ENCODE data around the gene CHD9NB. TPM values are rescaled to one million over a fixed set of nuclear protein-coding genes. Genes with fewer than 3 reads are reported as not detected.

The CHD9NB gene
- total and polyA plus RNA-seq, 10 of the 15 experiments (the other 5 are each of a cell fraction or from before 2014, with no cell fraction given) = 0.14 to 1.6 (median 0.73) TPM

DNA sequence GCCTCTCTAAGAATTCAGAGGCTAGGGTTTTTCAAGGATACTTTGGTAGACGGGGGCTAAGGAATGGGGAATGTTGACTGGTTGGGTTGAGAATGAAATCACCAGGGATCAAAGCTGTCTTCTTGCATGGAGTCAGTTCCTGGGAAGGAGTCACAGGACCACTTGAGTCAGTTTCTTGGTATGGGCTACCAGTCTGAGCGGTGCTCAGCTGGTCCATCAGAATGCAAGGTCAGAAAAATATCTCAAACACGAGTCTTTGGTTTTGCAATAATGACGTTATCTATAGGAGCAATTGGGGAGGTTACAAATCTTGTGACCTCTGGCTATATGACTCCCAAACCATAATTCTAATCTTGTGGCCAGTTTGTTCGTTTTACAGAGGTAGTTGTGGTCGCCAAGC, 18.4 kb downstream of the CHD9NB start:
- Histone ChIP-seq H3K36me3 (ENCODE audit: control insufficient read depth in 2 of 2, insufficient read depth in 2 of 2, low read length in 1 of 2) (no peaks in the 10 kb centered on the region), H3K9ac (ENCODE audit: control insufficient read depth, insufficient read depth, low read length) (no peak overlapping the region), H3K4me2 (ENCODE audit: control insufficient read depth, insufficient read depth) (no peak overlapping the region), H3K4me3 (no peak overlapping the region), H2AFZ (ENCODE audit: control insufficient read depth, low read depth, low read length) (no peak overlapping the region), H3K79me2 (ENCODE audit: control insufficient read depth, insufficient read depth, low read length) (no peaks in the 10 kb centered on the region), H4K20me1 (ENCODE audit: control insufficient read depth, insufficient read depth) (no peaks in the 10 kb centered on the region), H3K9me3 (replicated peaks; ENCODE audit: control insufficient read depth, insufficient read depth, low read length) (no peaks in the 10 kb centered on the region; the same call in 2 of the 3 replicates), H3K27ac (ENCODE audit: control insufficient read depth, insufficient read depth) (no peak overlapping the region), H3K4me1 (ENCODE audit: control insufficient read depth, insufficient read depth, low read length) (no peaks in the 10 kb centered on the region), H3K27me3 (replicated peaks in 1 of 2; ENCODE audit: control insufficient read depth in 2 of 2, insufficient read depth in 2 of 2, low read length in 1 of 2) (no peaks in the 10 kb centered on the region)
- ChIA-PET POLR2A (no interaction called here), RAD21 (ENCODE audit: unreplicated experiment) (no interaction called here), CTCF (no interaction called here), SMC1A (ENCODE audit: uncharacterized antibody, unreplicated experiment) (no interaction called here)
- no peak for DNase-seq (ENCODE audit: low read depth, low spot score)
- no peak for TF ChIP-seq RAD21 (IDR thresholded peaks at IDR 0.05; ENCODE audit: insufficient read depth, low read depth, low read length)
- TF ChIP-seq, protein P1, sequence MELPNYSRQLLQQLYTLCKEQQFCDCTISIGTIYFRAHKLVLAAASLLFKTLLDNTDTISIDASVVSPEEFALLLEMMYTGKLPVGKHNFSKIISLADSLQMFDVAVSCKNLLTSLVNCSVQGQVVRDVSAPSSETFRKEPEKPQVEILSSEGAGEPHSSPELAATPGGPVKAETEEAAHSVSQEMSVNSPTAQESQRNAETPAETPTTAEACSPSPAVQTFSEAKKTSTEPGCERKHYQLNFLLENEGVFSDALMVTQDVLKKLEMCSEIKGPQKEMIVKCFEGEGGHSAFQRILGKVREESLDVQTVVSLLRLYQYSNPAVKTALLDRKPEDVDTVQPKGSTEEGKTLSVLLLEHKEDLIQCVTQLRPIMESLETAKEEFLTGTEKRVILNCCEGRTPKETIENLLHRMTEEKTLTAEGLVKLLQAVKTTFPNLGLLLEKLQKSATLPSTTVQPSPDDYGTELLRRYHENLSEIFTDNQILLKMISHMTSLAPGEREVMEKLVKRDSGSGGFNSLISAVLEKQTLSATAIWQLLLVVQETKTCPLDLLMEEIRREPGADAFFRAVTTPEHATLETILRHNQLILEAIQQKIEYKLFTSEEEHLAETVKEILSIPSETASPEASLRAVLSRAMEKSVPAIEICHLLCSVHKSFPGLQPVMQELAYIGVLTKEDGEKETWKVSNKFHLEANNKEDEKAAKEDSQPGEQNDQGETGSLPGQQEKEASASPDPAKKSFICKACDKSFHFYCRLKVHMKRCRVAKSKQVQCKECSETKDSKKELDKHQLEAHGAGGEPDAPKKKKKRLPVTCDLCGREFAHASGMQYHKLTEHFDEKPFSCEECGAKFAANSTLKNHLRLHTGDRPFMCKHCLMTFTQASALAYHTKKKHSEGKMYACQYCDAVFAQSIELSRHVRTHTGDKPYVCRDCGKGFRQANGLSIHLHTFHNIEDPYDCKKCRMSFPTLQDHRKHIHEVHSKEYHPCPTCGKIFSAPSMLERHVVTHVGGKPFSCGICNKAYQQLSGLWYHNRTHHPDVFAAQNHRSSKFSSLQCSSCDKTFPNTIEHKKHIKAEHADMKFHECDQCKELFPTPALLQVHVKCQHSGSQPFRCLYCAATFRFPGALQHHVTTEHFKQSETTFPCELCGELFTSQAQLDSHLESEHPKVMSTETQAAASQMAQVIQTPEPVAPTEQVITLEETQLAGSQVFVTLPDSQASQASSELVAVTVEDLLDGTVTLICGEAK (IDR thresholded peaks at IDR 0.05; ENCODE audit: borderline replicate concordance) = no peak
- TF ChIP-seq ZNF622 (IDR thresholded peaks at IDR 0.05) = no peak
- no peak for TF ChIP-seq KAT2A (conservative IDR thresholded peaks at IDR 0.05; ENCODE audit: control insufficient read depth, low read depth, low read length)
- no peak for TF ChIP-seq TAF1 (IDR thresholded peaks at IDR 0.05; ENCODE audit: borderline replicate concordance, low read depth, low read length)
- TF ChIP-seq RUNX3 (IDR thresholded peaks at IDR 0.05; ENCODE audit: low read length) = no peak
- TF ChIP-seq TARDBP (IDR thresholded peaks at IDR 0.05; ENCODE audit: borderline replicate concordance) = no peak
- TF ChIP-seq ZZZ3 (IDR thresholded peaks at IDR 0.05; ENCODE audit: control insufficient read depth, insufficient read length, low read depth) = no peak
- TF ChIP-seq BCL11A (IDR thresholded peaks at IDR 0.05; ENCODE audit: low read depth, low read length) = no peak
- TF ChIP-seq EZH2 (IDR thresholded peaks at IDR 0.05; ENCODE audit: borderline replicate concordance, control insufficient read depth, low read depth, low read length) = no peak
- TF ChIP-seq CBFB (IDR thresholded peaks at IDR 0.05; ENCODE audit: low read depth) = no peak
- no peak for TF ChIP-seq HDAC2 (IDR thresholded peaks at IDR 0.05)
- no peak for TF ChIP-seq ZSCAN29 (IDR thresholded peaks at IDR 0.05)
- no peak for TF ChIP-seq ESRRA (IDR thresholded peaks at IDR 0.05; ENCODE audit: low read length)
- TF ChIP-seq NR2C2 (IDR thresholded peaks at IDR 0.05; ENCODE audit: borderline replicate concordance, control insufficient read depth, insufficient read length, low read depth) = no peak
- BruUV-seq (replicated peaks) = no TSS peak
- no peak for FAIRE-seq
- in situ Hi-C loops (cut with MboI) (no loop called here), intact Hi-C loops (cut with micrococcal nuclease; ENCODE audit: unreplicated experiment) (no loop called here)
- ATAC-seq = no peak
- WGBS (ENCODE audit: insufficient coverage, insufficient replicate concordance, low lambda C conversion rate, missing lambda C conversion rate) = 20% methylated on average over 6 of the region's 6 CpGs

Measured in GM12878 (cell line).